Measurements from ENCODE around the gene RNF145. TPM values are rescaled to one million over a fixed set of nuclear protein-coding genes. Genes with fewer than 3 reads are reported as not detected.

RNF145 gene
- polyA plus RNA-seq, 3 donors = 9.1 to 23.6 (median 11.5) TPM

- no peaks in the 10 kb centered on the region for H3K79me2 ChIP-seq (ENCODE audit: insufficient read depth, low read length)
- H3K9me3 Mint-ChIP-seq = no peaks in the 10 kb centered on the region
- TF ChIP-seq, protein P1, sequence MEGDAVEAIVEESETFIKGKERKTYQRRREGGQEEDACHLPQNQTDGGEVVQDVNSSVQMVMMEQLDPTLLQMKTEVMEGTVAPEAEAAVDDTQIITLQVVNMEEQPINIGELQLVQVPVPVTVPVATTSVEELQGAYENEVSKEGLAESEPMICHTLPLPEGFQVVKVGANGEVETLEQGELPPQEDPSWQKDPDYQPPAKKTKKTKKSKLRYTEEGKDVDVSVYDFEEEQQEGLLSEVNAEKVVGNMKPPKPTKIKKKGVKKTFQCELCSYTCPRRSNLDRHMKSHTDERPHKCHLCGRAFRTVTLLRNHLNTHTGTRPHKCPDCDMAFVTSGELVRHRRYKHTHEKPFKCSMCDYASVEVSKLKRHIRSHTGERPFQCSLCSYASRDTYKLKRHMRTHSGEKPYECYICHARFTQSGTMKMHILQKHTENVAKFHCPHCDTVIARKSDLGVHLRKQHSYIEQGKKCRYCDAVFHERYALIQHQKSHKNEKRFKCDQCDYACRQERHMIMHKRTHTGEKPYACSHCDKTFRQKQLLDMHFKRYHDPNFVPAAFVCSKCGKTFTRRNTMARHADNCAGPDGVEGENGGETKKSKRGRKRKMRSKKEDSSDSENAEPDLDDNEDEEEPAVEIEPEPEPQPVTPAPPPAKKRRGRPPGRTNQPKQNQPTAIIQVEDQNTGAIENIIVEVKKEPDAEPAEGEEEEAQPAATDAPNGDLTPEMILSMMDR (IDR thresholded peaks at IDR 0.05) = no peak
- H3K4me3 ChIP-seq (replicated peaks in 1 of 3; ENCODE audit: low read depth in 2 of 3, low read length in 3 of 3) = no peak overlapping the region
- no peak overlapping the region for H2AFZ ChIP-seq (ENCODE audit: insufficient read depth, low read depth, low read length, poor library complexity, severe bottlenecking)
- peaks cover 1% of the 10 kb centered on the region for H3K4me1 Mint-ChIP-seq
- no peaks in the 10 kb centered on the region for H3K27me3 Mint-ChIP-seq (ENCODE audit: low read depth in 3 of 3)
- no peaks in the 10 kb centered on the region for H3K27me3 ChIP-seq (ENCODE audit: control insufficient read depth in 2 of 2, insufficient read depth in 2 of 2, low read length in 2 of 2)
- peaks cover 43 to 85% of the 10 kb centered on the region in 2 donors for H3K36me3 ChIP-seq (replicated peaks in 1 of 2; ENCODE audit: control insufficient read depth in 1 of 2, insufficient read depth in 2 of 2, low read length in 2 of 2)
- peaks cover 49 to 65% of the 10 kb centered on the region in 2 donors for H3K36me3 Mint-ChIP-seq
- intact Hi-C loops (cut with micrococcal nuclease) = no loop called here
- H3K27ac ChIP-seq (ENCODE audit: low read depth in 1 of 2, low read length in 2 of 2) = no peak overlapping the region
- no peak overlapping the region for H3K9ac ChIP-seq (ENCODE audit: insufficient read depth, low read length, poor library complexity, severe bottlenecking)
- H3K4me3 Mint-ChIP-seq = no peak overlapping the region
- WGBS (ENCODE audit: insufficient coverage) = no CpG with 5 or more reads among the region's 3 CpGs
- DNase-seq = no peak
- peak overlapping the region in 1 of 7 donors; percentile 40 for H3K27ac Mint-ChIP-seq
- H3K4me2 ChIP-seq (replicated peaks; ENCODE audit: extremely low read depth, low read length, poor library complexity, severe bottlenecking) = no peak overlapping the region
- no peaks in the 10 kb centered on the region for H3K9me3 ChIP-seq (replicated peaks in 1 of 2; ENCODE audit: control insufficient read depth in 1 of 2, insufficient read depth in 1 of 2, low read length in 2 of 2)
- peaks cover 7% of the 10 kb centered on the region for H4K20me1 ChIP-seq (ENCODE audit: insufficient read depth, low read length)
- H3K4me1 ChIP-seq (ENCODE audit: control insufficient read depth in 1 of 2, insufficient read depth in 2 of 2, low read length in 2 of 2) = no peaks in the 10 kb centered on the region
These were observed 38.1 kb downstream of the RNF145 start for GRCh38 chr5:159171274-159171673.

DNA sequence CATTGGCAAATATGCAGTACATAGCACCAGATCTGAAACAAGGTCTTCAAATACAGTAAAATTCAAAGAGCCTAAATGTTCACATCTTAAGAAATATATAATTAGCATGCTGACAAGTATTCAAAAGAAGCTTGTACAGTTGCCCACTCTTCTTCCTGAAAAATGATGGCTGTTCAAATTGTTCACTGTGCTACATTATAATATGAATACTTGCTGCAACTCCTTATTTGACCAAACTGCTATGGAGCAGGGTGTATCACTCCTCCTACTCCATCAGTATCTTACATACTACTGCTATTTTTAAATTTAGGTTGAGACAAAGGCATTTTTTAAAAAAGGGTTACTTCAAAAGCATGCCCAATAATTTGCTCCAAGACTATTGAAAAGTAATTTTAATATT, 39.3 kb downstream of the RNF145 start:
- H3K36me3 Mint-ChIP-seq = peaks cover 45 to 63% of the 10 kb centered on the region in 2 donors
- H3K27me3 Mint-ChIP-seq (ENCODE audit: low read depth in 3 of 3) = no peaks in the 10 kb centered on the region
- H3K4me1 ChIP-seq (ENCODE audit: control insufficient read depth in 1 of 2, insufficient read depth in 2 of 2, low read length in 2 of 2) = no peaks in the 10 kb centered on the region
- H3K9me3 ChIP-seq (replicated peaks in 1 of 2; ENCODE audit: control insufficient read depth in 1 of 2, insufficient read depth in 1 of 2, low read length in 2 of 2) = no peaks in the 10 kb centered on the region
- H3K4me2 ChIP-seq (replicated peaks; ENCODE audit: extremely low read depth, low read length, poor library complexity, severe bottlenecking) = no peak overlapping the region
- H3K36me3 ChIP-seq (replicated peaks in 1 of 2; ENCODE audit: control insufficient read depth in 1 of 2, insufficient read depth in 2 of 2, low read length in 2 of 2) = peaks cover 41 to 80% of the 10 kb centered on the region in 2 donors
- no peak overlapping the region for H3K4me3 ChIP-seq (replicated peaks in 1 of 3; ENCODE audit: low read depth in 2 of 3, low read length in 3 of 3)
- no peaks in the 10 kb centered on the region for H3K27me3 ChIP-seq (ENCODE audit: control insufficient read depth in 2 of 2, insufficient read depth in 2 of 2, low read length in 2 of 2)
- H3K4me3 Mint-ChIP-seq = no peak overlapping the region
- H3K27ac ChIP-seq (ENCODE audit: low read depth in 1 of 2, low read length in 2 of 2) = no peak overlapping the region
- TF ChIP-seq, protein P1 (IDR thresholded peaks at IDR 0.05) = no peak
- intact Hi-C loops (cut with micrococcal nuclease) = no loop called here
- peaks cover 4% of the 10 kb centered on the region for H4K20me1 ChIP-seq (ENCODE audit: insufficient read depth, low read length)
- no peaks in the 10 kb centered on the region for H3K79me2 ChIP-seq (ENCODE audit: insufficient read depth, low read length)
- no peak overlapping the region for H3K27ac Mint-ChIP-seq
- H3K9ac ChIP-seq (ENCODE audit: insufficient read depth, low read length, poor library complexity, severe bottlenecking) = no peak overlapping the region
- peaks cover 1% of the 10 kb centered on the region for H3K4me1 Mint-ChIP-seq
- no peak overlapping the region for H2AFZ ChIP-seq (ENCODE audit: insufficient read depth, low read depth, low read length, poor library complexity, severe bottlenecking)
- no peaks in the 10 kb centered on the region for H3K9me3 Mint-ChIP-seq
- DNase-seq = no peak
